GM19438 (cell line): ENCODE measurements around the gene CNTNAP4.

ENCODE experiments used
- ATAC-seq: cut with Tn5 transposase; IDR thresholded peaks from one replicate; pipeline ENCODE4 v1.9.1; 2021; ENCODE audit warnings: low read depth; ENCODE audit not compliant: unreplicated experiment

The CNTNAP4 gene

DNA sequence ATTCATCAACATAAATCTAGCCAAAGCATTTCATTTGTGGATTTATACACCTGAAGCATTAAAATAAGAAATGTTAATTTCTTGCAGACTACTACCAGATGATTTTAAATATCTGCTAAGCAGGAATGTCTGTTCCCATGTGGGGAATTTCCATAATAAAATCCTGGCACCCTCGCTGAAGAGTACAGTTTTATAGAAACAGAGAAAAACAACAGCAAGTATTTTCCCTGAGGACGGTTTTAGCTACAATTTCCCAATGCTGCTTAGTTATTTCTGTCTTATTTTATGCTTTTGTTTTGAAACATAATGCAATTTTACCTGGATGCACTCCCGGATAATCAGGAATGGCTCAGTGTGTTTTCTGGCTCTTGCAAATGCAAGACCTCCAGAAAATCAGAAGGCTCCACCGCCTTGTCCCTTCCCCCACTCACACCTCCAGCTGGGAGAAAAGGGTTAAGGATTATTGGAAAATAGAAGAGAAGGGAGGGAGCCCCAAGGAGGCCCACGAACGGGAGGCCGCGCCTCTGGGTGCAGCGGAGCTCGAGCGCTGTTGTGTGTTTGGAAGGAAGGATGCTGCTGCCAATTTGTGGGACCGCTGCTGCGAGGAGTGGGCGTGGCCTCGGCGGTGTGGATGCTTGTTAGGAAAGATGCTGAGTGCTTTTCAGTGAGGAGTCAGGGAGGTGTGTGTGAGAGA is at the start of gene CNTNAP4:
Gene CNTNAP4 (plus strand): TSS at position 657 of the 694 bp plus-strand sequence. CDS start 262 bp downstream, outside the sequence.
- ATAC-seq: no peak

- no peak for ATAC-seq
Observed at GRCh38 chr16:76228546-76229146, 48.6 kb upstream of the CNTNAP4 start.

GRCh38 chr16:76232704-76233103 is 44.5 kb upstream of the CNTNAP4 start:
- no peak for ATAC-seq

GRCh38 chr16:76235025-76235424 is 42.2 kb upstream of the CNTNAP4 start:
- no peak for ATAC-seq

GRCh38 chr16:76235426-76235825 is 41.8 kb upstream of the CNTNAP4 start:
- ATAC-seq: no peak

- no peak for ATAC-seq
Observed at GRCh38 chr16:76237471-76237870, 39.7 kb upstream of the CNTNAP4 start.

DNA sequence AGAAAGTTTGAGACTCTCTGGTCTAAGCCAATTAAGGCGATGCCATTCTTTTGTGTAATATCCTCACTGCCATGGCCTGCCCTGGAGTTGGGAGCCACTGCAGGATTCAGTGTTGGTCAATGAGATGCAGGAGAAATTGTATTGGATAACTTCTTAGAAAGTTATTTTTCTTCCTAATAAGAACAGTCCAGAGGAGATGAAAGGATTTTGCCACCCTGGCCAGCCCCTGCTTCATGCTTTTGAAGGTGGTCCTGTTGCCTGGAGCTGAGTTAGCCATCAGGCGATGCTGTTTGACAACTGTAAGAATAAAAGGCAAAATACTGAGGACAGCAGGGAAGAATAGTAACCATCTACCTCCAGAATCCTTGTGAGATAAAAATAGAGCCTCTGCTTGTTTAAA is 35.4 kb upstream of the CNTNAP4 start:
- no peak for ATAC-seq

DNA sequence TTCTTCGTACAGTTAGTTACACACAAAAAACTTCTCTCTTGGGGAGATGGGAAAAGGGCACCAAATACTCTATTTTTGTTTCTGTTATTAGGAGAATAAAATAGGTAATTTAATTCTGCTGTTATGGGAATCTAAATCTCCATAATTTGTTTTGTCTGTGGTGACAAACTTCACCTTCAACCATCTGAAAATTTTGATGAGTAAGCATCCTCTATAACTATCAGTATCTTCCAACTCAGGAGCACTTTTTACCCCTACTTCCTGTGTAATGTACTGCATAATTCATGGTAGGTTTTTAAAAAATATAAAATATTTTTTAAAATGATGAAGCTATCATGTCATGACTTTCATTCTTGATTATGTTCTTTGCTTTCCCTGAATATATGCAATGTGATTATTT is 33.6 kb upstream of the CNTNAP4 start:
- no peak for ATAC-seq

- ATAC-seq: no peak
Observed at GRCh38 chr16:76246587-76246986, 30.6 kb upstream of the CNTNAP4 start.

GRCh38 chr16:76265434-76266045 is 11.7 kb upstream of the CNTNAP4 start:
- ATAC-seq: peak; percentile 83

- no peak for ATAC-seq
Observed at GRCh38 chr16:76268824-76269223, 8.4 kb upstream of the CNTNAP4 start.

DNA sequence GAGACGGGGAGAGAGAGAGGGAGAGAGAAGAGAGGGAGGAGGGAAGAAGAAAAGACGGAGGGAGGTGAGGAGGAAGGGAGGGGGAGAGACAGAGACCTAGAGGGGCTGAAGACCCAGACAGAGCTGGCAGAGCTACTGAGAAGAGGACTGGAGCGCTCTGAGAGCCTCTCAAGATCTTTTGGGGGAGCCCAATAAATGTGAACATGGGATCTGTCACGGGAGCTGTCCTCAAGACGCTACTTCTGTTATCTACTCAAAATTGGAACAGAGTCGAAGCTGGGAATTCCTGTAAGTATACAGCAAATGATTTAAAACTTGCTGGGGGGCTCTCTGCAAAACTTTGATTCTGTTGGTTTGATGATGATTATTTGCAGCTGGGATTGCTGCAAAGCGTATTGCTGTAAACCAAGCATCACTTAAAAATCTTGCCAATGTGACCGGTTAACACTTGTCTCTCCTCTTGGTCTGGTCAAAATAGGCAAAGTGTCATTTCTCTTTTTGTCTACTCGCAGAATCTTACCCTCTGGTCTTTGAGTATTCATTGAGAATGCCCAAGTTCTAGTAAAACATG is 344 bp downstream of the CNTNAP4 start:
- no peak for ATAC-seq

- no peak for ATAC-seq
Observed at GRCh38 chr16:76278086-76278485, 885 bp downstream of the CNTNAP4 start.

GRCh38 chr16:76278980-76279379 is 1.8 kb downstream of the CNTNAP4 start:
- no peak for ATAC-seq

- no peak for ATAC-seq
Observed at GRCh38 chr16:76280421-76281215, 3.4 kb downstream of the CNTNAP4 start.

DNA sequence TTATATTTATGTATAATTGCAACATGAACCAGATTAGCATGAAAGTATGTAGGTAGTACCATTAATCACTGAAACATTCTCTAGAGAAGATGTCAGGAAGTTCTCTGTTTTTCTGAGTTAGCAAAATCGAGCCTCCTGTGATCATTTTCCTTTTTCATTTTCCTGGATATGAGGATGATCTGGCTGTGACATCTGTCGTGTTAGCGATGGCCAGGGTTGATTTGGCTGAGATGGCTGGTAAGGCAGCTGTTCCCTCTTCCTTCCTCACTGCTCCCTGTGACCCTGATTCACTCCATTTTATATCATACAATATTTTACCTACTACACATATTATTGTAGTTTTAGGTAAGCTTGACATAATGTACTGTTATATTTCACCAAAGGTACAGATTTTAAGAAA is 10.3 kb downstream of the CNTNAP4 start:
- ATAC-seq: no peak

DNA sequence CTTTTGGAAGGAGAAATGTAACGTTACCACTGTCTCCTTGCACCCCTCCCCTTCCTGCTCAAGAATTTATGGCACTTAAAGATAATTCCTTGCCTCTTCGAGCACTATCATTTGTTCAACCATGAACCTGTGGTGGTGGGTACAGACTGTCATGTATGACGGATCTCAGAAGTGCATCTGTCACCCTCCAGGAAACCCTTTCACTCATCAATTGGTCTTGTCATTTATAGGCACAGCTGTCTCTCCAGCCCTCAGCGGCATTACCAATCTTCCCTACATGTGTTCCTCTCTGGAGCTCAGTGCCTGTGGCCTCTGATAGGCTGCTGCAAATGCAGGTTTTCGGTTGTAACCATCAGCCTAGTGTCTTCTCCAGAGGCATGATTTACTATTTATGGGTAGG is 15.0 kb downstream of the CNTNAP4 start:
- no peak for ATAC-seq

GRCh38 chr16:76293980-76294379 is 16.8 kb downstream of the CNTNAP4 start:
- no peak for ATAC-seq

GRCh38 chr16:76294396-76295214 is 17.4 kb downstream of the CNTNAP4 start:
- ATAC-seq: no peak

GRCh38 chr16:76297941-76298340 is 20.7 kb downstream of the CNTNAP4 start:
- no peak for ATAC-seq
